ENCODE data around the gene KLHDC7B. TPM values are rescaled to one million over a fixed set of nuclear protein-coding genes. Genes with fewer than 3 reads are reported as not detected.

Gene KLHDC7B
- total and polyA plus RNA-seq, 10 of the 15 experiments (the other 5 are each of a cell fraction or from before 2014, with no cell fraction given): 0.05 to 2.2 (median 0.93) TPM; not detected in 2

GRCh38 chr22:50560034-50560433, 14.3 kb downstream of the KLHDC7B start (continued):
- TF ChIP-seq CUX1 (IDR thresholded peaks at IDR 0.05; ENCODE audit: insufficient replicate concordance, low read depth, low read length): no peak

- in situ Hi-C loops (cut with MboI): no loop called here
- Histone ChIP-seq H3K4me2 (ENCODE audit: control insufficient read depth, insufficient read depth) (no peak overlapping the region), H3K9ac (ENCODE audit: control insufficient read depth, insufficient read depth, low read length) (no peak overlapping the region), H3K27ac (ENCODE audit: control insufficient read depth, insufficient read depth) (no peak overlapping the region), H3K4me3 (no peak overlapping the region), H3K79me2 (ENCODE audit: control insufficient read depth, insufficient read depth, low read length) (no peaks in the 10 kb centered on the region), H3K27me3 (replicated peaks in 1 of 2; ENCODE audit: control insufficient read depth in 2 of 2, insufficient read depth in 2 of 2, low read length in 1 of 2) (peaks cover 0 to 1% of the 10 kb centered on the region in 2 experiments; a peak in 1 of 4 replicates), H2AFZ (ENCODE audit: control insufficient read depth, low read depth, low read length) (no peak overlapping the region), H3K9me3 (replicated peaks; ENCODE audit: control insufficient read depth, insufficient read depth, low read length) (no peaks in the 10 kb centered on the region), H3K4me1 (ENCODE audit: control insufficient read depth, insufficient read depth, low read length) (no peaks in the 10 kb centered on the region), H3K36me3 (ENCODE audit: control insufficient read depth in 2 of 2, insufficient read depth in 2 of 2, low read length in 1 of 2) (no peaks in the 10 kb centered on the region), H4K20me1 (ENCODE audit: control insufficient read depth, insufficient read depth) (no peaks in the 10 kb centered on the region)
- ChIA-PET POLR2A (no interaction called here), SMC1A (ENCODE audit: uncharacterized antibody, unreplicated experiment) (no interaction called here), CTCF (no interaction called here), RAD21 (ENCODE audit: unreplicated experiment) (no interaction called here)
- ATAC-seq: no peak
- no peak for TF ChIP-seq RB1 (IDR thresholded peaks at IDR 0.05; ENCODE audit: borderline replicate concordance)
- TF ChIP-seq NBN (IDR thresholded peaks at IDR 0.05): no peak
- no peak for TF ChIP-seq SUPT20H (IDR thresholded peaks at IDR 0.05; ENCODE audit: borderline replicate concordance, control insufficient read depth, low read depth, low read length)
- TF ChIP-seq PKNOX1 (IDR thresholded peaks at IDR 0.05): no peak
- no peak for TF ChIP-seq RUNX3 (IDR thresholded peaks at IDR 0.05; ENCODE audit: low read length)
- TF ChIP-seq JUNB (IDR thresholded peaks at IDR 0.05): no peak
- no peak for TF ChIP-seq SP1 (IDR thresholded peaks at IDR 0.05; ENCODE audit: low read depth, low read length)
- no peak for TF ChIP-seq NR2C1 (IDR thresholded peaks at IDR 0.05)
- no peak for TF ChIP-seq RAD51 (IDR thresholded peaks at IDR 0.05)
- no peak for TF ChIP-seq ZBTB40 (IDR thresholded peaks at IDR 0.05; ENCODE audit: borderline replicate concordance)
- 45% methylated on average over 9 of the region's 34 CpGs for WGBS (ENCODE audit: insufficient coverage, insufficient replicate concordance, low lambda C conversion rate, missing lambda C conversion rate)
- DNase-seq (ENCODE audit: low read depth, low spot score): no peak
- intact Hi-C loops (cut with micrococcal nuclease; ENCODE audit: unreplicated experiment): loop anchor here (1.0 to 5.0 kb wide), 2 partner anchors 20 to 34 kb away; partner anchors contain the start of gene SCO2
- no TSS peak for BruUV-seq (replicated peaks)
- no peak for FAIRE-seq
Observed at GRCh38 chr22:50561401-50562358, 16.0 kb downstream of the KLHDC7B start.

Measured in GM12878 (cell line).